Measurements from ENCODE around the gene EBLN1.

GRCh38 chr10:22258471-22258870 is 40.7 kb upstream of the EBLN1 start:
- TF ChIP-seq POLR2AphosphoS5 (IDR thresholded peaks at IDR 0.05), result no peak
- TF ChIP-seq CTCF (IDR thresholded peaks at IDR 0.05), result no peak

All from breast epithelium (tissue), 3 donors.